ENCODE data around the gene DDIAS. TPM values are rescaled to one million over a fixed set of nuclear protein-coding genes. Genes with fewer than 3 reads are reported as not detected.
A peak's percentile ranks its signal among the peaks of the same experiment; 100 is the strongest.

The DDIAS gene
- total and polyA plus RNA-seq, 7 donors: 0.21 to 6.6 (median 1.4) TPM

DNA sequence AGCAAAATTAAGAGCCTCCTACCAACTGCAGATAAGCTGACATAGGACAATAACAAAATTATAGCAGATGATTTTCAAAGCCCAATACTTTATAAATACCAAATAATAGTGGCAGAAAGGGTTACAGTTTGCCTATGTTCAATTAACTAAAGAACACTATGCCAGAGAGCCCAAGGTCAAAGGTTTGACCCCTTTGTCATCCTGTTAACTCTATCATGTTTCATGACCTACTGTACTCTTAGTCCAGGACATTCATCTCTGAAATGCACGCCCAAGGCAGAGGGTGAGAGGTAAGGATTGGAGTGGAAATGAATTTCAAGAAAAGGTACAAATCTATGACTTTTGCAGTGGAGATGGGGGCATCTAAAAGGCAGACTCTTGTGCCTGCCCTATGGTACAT lies 70.6 kb downstream of the DDIAS start:
- DNase-seq (no peak), ATAC-seq (peak in 2 of 4 donors; percentile 28 to 31)
- Histone ChIP-seq H3K36me3 (ENCODE audit: insufficient read depth in 1 of 2, low read depth in 1 of 2) (no peaks in the 10 kb centered on the region), H3K4me3 (peak overlapping the region; percentile 12), H3K9me3 (no peaks in the 10 kb centered on the region), H3K27me3 (ENCODE audit: insufficient read depth in 3 of 3, low read length in 2 of 3) (no peaks in the 10 kb centered on the region), H3K4me1 (no peaks in the 10 kb centered on the region), H3K27ac (no peak overlapping the region)
- intact Hi-C loops (cut with DNase I): no loop called here
- no peak for TF ChIP-seq CTCF (IDR thresholded peaks at IDR 0.05)
- WGBS, 3 donors: 68 to 69% (median 68%) methylated on average over 1 of the region's 1 CpG

DNA sequence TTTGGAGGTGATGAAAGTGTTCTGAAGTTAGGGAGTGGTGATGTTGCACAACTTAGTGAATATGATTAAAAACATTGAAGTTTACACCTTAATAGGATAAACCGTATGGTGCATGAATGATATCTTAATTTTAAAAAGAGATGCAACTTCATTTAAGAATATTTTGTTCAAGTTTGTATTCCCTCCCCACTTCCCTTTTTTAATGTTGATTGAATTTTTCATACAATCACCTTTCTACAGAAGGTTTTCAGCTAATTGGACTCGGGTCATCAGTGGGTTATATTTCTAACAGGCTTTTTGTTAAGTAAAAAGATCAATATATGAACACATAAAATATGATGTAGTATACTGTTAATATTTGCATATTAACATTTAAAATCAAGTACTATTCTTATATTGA lies 72.6 kb downstream of the DDIAS start:
- ATAC-seq (no peak), DNase-seq (no peak)
- Histone ChIP-seq H3K4me1 (no peaks in the 10 kb centered on the region), H3K4me3 (no peak overlapping the region), H3K27ac (no peak overlapping the region), H3K9me3 (no peaks in the 10 kb centered on the region), H3K36me3 (ENCODE audit: insufficient read depth in 1 of 2, low read depth in 1 of 2) (no peaks in the 10 kb centered on the region), H3K27me3 (ENCODE audit: insufficient read depth in 3 of 3, low read length in 2 of 3) (no peaks in the 10 kb centered on the region)
- TF ChIP-seq CTCF (IDR thresholded peaks at IDR 0.05): no peak
- intact Hi-C loops (cut with DNase I): no loop called here
- WGBS, 3 donors: 90 to 99% (median 94%) methylated on average over 2 of the region's 2 CpGs

DNA sequence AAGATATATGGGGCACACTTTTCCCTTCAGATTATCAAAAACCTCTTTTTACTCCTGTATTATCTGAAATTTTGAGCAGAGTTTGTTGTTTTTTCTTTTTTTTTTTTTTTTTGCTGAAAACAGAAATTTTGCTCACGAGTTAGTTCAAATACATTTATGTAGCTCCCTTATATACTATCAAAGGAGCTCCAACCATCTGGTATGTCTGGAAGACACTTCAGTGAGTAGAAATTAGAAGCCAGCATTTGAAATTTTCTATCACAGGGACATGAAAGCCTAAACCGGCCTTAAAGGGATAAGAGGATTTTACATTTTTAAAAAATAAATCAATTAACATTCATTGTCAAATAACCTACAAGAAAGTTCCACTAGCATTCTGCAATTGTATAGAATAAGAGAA lies 73.3 kb downstream of the DDIAS start:
- TF ChIP-seq CTCF (IDR thresholded peaks at IDR 0.05): no peak
- Histone ChIP-seq H3K36me3 (ENCODE audit: insufficient read depth in 1 of 2, low read depth in 1 of 2) (no peaks in the 10 kb centered on the region), H3K27me3 (ENCODE audit: insufficient read depth in 3 of 3, low read length in 2 of 3) (no peaks in the 10 kb centered on the region), H3K4me3 (no peak overlapping the region), H3K9me3 (no peaks in the 10 kb centered on the region), H3K4me1 (peaks cover 6% of the 10 kb centered on the region), H3K27ac (no peak overlapping the region)
- 54 to 80% (median 75%) methylated on average over 2 of the region's 2 CpGs for WGBS, 3 donors
- ATAC-seq: no peak
- no peak for DNase-seq
- intact Hi-C loops (cut with DNase I): no loop called here

DNA sequence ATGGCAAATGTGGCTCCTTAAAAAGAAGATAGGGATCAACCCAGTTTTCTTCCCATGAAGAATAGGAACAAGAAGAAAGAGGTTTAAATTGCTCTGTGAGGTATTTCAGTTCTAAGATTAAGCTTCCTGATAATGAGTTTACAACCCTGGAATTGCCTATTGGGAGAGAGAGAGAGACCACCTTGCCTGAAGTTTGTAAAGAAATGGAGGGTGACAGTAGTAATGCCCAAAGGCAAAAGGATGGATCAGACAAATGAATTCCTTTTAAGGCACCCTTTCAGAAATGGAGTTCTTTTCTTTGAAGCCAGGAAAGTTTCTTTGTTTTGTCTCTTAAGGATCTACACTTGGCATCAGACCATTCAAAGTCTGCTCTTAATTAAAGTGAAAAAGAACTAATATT lies 74.3 kb downstream of the DDIAS start:
- intact Hi-C loops (cut with DNase I): loop anchor here in 1 of 2 donors (2.0 kb wide), 1 partner anchor 19 kb away; no protein-coding TSS in a partner anchor
- H3K4me1 ChIP-seq: peaks cover 7% of the 10 kb centered on the region
- peaks cover 0 to 4% of the 10 kb centered on the region in 2 donors for H3K36me3 ChIP-seq (ENCODE audit: insufficient read depth in 1 of 2, low read depth in 1 of 2)
- DNase-seq (no peak), ATAC-seq (no peak)
- H3K9me3 ChIP-seq: no peaks in the 10 kb centered on the region
- H3K27me3 ChIP-seq (ENCODE audit: insufficient read depth in 3 of 3, low read length in 2 of 3): no peaks in the 10 kb centered on the region
- TF ChIP-seq CTCF (IDR thresholded peaks at IDR 0.05): no peak
- H3K27ac ChIP-seq: no peak overlapping the region
- H3K4me3 ChIP-seq: no peak overlapping the region

DNA sequence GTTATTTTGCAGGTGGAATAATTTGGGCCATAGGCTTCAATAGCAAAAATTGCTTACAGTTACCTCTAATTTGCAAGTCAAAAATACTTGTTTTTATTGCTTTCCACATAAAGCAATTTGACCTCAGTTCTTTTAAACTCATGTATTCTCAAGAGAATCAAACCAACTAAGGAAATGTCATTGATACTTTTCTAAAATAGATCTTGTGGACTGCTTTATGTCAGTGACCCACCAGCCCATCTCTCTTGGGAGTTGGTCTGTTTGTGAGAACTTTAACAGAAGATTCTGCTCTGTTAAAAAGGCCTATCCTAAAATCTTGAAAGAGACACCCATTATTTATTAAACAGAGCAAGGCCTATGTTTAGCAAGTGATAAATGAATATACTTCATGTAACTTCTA lies 75.2 kb downstream of the DDIAS start:
- Histone ChIP-seq H3K36me3 (ENCODE audit: insufficient read depth in 1 of 2, low read depth in 1 of 2) (peaks cover 3 to 13% of the 10 kb centered on the region in 2 donors), H3K27me3 (ENCODE audit: insufficient read depth in 3 of 3, low read length in 2 of 3) (no peaks in the 10 kb centered on the region), H3K27ac (no peak overlapping the region), H3K4me1 (peaks cover 7% of the 10 kb centered on the region), H3K4me3 (no peak overlapping the region), H3K9me3 (no peaks in the 10 kb centered on the region)
- ATAC-seq (no peak), DNase-seq (no peak)
- no peak for TF ChIP-seq CTCF (IDR thresholded peaks at IDR 0.05)
- intact Hi-C loops (cut with DNase I): loop anchor here in 1 of 2 donors (2.0 kb wide), 1 partner anchor 18 kb away; no protein-coding TSS in a partner anchor

Measured in psoas muscle (tissue), 8 donors.